GM21576 (cell line): ENCODE results near the gene GDPD2.

Experiments
- ATAC-seq: cut with Tn5 transposase; IDR thresholded peaks from one replicate; pipeline ENCODE4 v1.9.1; 2021; ENCODE audit warnings: mild to moderate bottlenecking, moderate library complexity; ENCODE audit not compliant: unreplicated experiment

GDPD2 gene

GRCh38 chrX:70437921-70438665 is 15.0 kb downstream of the GDPD2 start:
- no peak for ATAC-seq

GRCh38 chrX:70439016-70439415 is 15.9 kb downstream of the GDPD2 start:
- no peak for ATAC-seq

GRCh38 chrX:70442224-70442623 is 19.1 kb downstream of the GDPD2 start:
- ATAC-seq = no peak

- no peak for ATAC-seq
Measured at GRCh38 chrX:70444326-70444945, 21.3 kb downstream of the GDPD2 start, which contains the start of gene DLG3. TSS of gene DLG3 (plus strand) at chrX:70444835. CDS start at chrX:70445202, 367 bp downstream.

GRCh38 chrX:70444946-70445656 is 22.0 kb downstream of the GDPD2 start:
- ATAC-seq = no peak

- no peak for ATAC-seq
Measured at GRCh38 chrX:70445951-70446350, 22.8 kb downstream of the GDPD2 start.

GRCh38 chrX:70446380-70447350 is 23.6 kb downstream of the GDPD2 start:
- ATAC-seq = no peak

GRCh38 chrX:70449457-70449966 is 26.4 kb downstream of the GDPD2 start:
- ATAC-seq = no peak

- ATAC-seq = peak; percentile 36
Measured at GRCh38 chrX:70452143-70452733, 29.1 kb downstream of the GDPD2 start.

GRCh38 chrX:70453024-70453618 is 30.0 kb downstream of the GDPD2 start:
- no peak for ATAC-seq

- peak; percentile 53 for ATAC-seq
Measured at GRCh38 chrX:70454441-70455365, 31.6 kb downstream of the GDPD2 start.

GRCh38 chrX:70455366-70456202 is 32.5 kb downstream of the GDPD2 start:
- no peak for ATAC-seq

- ATAC-seq = no peak
Measured at GRCh38 chrX:70456256-70456655, 33.1 kb downstream of the GDPD2 start.

- no peak for ATAC-seq
Measured at GRCh38 chrX:70461026-70461425, 37.9 kb downstream of the GDPD2 start.

- no peak for ATAC-seq
Measured at GRCh38 chrX:70464051-70464450, 40.9 kb downstream of the GDPD2 start.

GRCh38 chrX:70466968-70467367 is 43.9 kb downstream of the GDPD2 start:
- ATAC-seq = no peak

GRCh38 chrX:70468709-70469108 is 45.6 kb downstream of the GDPD2 start:
- ATAC-seq = no peak

- ATAC-seq = no peak
Measured at GRCh38 chrX:70470850-70471289, 47.8 kb downstream of the GDPD2 start.
